ENCODE results near the gene PIF1.
"Not testable (repeated sequence)": the region's sequence is repeated elsewhere in the genome, so short reads cannot be mapped to it uniquely, and the experiment has no call there.

PIF1 gene

DNA sequence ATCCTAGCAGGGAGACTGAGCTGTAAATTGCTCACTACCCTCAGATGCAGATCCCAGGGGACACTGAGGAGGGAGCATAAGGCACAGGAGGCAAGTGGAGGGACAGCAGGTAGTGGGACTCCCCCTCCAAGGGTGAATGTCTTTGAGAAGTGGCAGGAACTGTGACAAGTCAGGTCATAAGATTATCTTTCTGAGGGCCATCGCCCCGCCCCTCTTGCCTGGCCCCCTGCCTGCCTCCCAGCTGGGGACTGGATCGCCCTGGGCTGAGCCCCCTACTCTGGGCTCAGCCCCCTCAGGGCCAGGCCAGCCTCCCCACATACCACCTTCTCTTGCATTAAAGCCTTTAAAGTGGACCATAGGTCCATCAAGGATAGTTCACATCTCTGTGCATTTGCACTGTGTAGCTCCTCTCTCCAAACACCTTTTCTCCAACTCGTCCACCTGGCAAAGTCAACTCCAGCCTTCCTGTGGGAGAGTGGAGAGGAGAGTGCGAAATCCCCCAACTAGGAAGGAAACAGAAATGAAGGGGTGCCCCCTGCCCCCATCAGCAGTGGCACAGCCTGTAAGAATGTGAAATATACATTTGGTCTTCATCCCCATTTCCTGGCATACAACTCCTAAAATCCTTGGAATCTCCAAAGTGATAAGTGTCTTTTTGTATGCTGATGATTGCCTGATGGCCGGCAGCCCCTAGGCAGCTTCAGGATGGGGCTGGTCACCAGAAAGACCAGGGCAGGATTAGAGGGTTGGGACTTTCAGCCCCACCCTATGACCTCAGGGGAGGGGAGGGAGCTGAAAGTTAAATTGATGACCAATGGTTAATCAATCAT, 14.7 kb downstream of the PIF1 start:
- no peak for DNase-seq (ENCODE audit: low read depth in 3 of 3)

DNA sequence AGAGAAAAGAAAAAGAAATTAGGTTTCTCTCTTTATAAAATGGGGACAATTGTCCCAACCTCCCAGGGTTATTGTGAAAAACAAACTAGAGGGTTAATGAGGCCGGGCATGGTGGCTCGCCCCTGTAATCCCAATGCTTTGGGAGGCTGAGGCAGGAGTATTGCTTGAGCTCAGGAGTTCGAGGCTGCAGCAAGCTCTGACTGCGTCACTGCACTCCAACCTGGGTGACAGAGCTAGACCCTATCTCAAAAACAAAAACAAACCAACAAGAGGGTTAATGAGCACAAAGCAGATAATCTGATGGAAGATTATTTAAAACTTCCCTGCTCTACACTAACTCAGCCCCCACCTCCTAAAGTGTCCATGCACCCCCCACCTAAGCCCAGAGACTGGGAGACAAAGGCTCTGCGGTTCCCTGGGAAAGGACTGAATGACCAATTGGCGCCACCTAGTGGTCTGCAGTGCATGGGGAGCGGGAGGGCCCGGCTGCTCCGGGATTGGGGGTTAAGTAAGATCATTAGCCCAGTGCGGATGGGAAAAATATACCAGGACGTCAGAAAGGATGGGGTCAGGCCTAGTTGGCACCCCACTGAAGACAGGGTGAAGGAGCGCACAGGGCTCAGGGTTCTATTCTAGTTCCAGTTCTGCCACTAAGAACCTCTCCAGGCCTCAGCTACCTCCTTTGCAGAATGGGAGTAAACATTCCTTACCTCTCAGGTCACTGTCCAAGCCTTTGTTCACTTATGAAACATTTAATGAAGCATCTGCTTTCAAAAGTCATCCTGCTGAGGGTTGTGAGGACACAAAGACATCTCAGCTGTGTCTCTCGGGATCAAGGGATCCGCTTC, 15.6 kb downstream of the PIF1 start:
- DNase-seq (ENCODE audit: low read depth in 3 of 3) = peak; percentile 50 to 67 (median 52)

DNA sequence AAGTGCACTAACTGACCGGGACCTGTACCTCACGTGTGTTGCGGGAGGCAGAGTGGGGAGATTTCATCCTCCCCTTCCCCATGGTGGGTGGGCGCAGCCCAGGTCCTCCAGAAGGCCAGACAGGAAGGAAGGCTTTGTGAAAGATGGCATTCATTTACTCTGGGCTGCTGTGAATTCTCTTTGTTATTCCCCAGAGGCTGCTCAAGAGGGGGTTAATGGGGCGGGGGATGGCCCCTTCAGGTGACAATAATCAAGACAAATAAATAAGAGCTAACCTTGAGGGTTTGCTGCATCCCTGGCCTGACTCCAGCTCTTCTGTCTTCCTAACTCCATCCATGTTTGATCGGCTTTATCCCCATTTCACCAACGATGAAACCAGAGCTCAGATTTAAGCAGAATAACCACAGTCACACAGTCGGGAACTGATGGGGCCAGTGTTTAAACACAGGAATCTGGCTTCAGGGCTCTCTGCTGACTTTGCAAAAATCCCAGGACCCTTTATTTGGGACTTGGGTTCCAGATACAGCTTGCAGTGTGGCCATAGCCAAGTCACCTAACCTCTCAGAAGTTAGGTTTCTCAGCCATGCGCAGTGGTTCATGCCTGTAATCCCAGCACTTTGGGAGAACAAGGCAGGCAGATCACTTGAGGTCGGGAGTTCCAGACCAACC, 16.5 kb downstream of the PIF1 start:
- DNase-seq (ENCODE audit: low read depth in 3 of 3) = no peak

DNA sequence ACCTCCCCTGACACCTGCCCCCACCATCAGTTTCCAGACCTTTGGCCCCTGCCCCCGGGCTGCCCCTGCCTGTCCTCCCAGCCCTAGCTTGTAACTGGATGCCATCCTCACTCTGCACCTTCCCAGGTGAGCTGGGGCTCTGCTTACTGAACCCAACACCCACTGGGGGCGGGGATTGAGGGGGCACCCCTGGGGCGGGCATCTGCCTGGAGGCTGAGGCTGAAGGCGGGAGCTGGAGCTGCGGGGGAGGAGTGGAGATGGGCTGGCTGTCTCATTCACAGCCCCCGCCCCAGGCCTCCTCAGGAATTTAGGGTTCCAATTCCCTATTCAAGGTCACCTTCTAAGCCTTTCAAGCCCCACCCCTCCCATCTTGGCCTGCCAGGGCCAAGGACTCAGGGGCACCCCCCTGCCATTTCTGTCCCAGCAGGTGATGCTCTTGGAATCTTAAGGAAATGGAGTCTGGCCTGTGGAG, 17.7 kb downstream of the PIF1 start:
- DNase-seq (ENCODE audit: low read depth in 3 of 3) = no peak

DNA sequence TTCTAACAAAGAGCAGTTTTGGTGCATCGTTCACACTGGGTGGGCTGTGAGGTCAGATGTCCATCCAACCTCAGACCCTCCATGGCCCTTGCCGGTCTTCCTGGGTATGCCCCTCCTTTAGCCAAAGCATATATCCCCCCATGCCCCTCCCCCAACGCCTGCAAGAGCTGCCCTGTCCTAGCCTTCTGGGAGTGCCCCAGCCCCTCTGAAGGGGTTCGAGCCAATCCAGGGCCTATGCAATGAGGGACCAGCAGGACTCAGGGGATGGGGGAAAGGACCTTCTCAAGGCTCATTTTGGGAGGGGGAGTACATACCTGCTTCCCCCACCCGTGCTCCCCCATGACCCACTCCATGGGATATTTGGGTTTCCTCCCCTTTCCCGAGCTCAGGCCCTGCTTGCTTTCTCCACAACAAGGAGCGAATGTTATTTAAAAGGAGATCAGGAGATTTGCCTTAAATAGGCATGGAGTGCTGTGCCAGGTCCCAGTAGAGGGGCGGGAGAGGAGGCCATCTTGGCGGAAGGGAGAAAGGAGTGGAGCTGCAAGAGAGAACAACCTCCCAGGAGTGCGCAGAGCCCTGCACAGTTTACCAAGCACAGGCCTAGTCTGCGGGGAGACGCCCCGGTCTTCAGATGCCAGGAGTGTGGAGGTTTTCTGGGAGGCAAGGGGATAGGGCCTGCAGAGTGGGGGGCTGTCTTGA, 18.2 kb downstream of the PIF1 start:
- no peak for DNase-seq (ENCODE audit: low read depth in 3 of 3)

DNA sequence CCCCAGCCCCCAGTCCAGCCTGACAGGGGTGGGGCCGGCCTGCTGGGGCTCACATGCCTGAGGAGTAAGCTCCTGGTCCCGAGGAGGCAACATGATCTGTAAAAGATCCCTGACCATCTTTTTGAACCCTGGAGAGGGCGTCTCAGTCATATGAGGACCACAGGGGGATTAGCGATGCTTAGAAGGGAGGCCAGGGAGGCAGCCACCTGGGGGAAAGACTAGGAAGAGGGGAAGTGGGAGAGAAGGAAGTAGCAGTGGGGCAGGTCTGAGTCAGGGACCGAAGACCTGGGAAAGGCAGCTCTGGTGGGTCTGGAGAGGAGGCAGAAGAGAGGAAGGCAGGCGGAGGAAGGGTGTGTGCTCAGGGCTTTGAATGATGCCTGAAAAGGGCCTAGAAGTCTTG, 18.9 kb downstream of the PIF1 start:
- DNase-seq (ENCODE audit: low read depth in 3 of 3) = no peak

DNA sequence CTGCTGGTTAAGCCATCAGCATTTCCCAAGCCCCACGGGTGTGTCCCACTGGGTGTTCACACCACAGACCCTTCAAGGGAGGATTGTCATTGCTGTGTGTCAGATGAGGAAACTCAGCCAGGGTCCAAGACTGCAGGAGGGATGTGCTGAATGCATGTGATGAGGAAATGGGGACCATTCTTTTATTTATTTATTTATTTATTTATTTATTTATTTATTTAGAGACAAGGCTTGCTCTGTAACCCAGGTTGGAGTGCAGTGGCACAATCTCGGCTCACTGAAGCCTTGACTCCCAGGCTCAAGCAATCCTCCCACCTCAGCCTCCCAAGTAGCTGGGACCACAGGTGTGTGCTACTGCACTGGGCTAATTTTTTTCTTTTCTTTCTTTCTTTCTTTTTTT, 20.8 kb downstream of the PIF1 start:
- no peak for DNase-seq (ENCODE audit: low read depth in 3 of 3)

DNA sequence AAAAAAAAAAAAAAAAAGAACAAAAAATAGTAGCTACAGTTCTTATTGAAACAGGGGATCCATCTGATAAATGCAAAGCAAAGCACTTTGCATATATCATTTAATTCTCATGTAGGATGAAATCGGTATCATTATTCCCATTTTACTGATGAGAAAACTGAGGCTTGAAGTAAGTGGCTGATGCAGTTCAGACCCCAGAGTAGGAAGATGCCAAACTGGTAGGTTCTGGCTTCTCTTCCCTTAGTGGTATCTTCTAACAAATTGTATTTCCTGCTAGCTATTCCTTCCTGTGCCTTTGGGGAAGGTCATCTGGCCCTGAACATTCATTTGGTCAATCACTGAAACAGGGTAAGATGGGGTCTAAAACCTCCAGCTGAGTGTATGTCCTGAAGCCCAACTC, 21.9 kb downstream of the PIF1 start:
- no peak for DNase-seq (ENCODE audit: low read depth in 3 of 3)

DNA sequence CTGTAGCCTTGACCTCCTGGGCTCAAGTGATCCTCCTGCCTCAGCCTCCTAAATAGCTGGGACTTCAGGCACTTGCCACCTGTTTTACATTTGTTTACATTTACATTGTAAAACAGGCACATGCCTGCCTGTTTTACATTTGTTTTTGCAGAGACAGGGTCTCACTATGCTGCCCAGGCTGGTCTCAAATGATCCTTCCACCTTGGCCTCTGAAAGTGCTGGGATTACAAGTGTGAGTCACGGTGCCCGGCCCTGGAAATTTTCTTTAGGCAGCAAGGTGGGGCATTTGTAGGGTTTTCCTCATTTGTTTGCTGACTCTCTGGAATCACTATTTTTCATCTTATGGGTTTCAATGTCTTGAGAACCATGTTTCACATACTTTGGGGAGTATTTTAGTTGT, 25.0 kb downstream of the PIF1 start:
- no peak for DNase-seq (ENCODE audit: low read depth in 3 of 3)

DNA sequence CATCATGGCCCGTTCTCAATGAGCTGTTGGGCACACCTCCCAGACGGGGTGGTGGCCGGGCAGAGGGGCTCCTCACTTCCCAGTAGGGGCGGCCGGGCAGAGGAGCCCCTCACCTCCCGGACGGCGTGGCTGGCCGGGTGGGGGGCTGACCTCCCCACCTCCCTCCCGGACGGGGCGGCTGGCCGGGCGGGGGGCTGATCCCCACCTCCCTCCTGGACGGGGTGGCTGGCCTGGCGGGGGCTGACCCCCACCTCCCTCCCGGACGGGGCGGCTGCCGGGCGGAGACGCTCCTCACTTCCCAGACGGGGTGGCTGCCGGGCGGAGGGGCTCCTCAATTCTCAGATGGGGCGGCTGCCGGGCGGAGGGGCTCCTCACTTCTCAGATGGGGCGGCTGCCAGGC, 26.5 kb downstream of the PIF1 start:
- DNase-seq (ENCODE audit: low read depth in 3 of 3) = not testable (repeated sequence)

DNA sequence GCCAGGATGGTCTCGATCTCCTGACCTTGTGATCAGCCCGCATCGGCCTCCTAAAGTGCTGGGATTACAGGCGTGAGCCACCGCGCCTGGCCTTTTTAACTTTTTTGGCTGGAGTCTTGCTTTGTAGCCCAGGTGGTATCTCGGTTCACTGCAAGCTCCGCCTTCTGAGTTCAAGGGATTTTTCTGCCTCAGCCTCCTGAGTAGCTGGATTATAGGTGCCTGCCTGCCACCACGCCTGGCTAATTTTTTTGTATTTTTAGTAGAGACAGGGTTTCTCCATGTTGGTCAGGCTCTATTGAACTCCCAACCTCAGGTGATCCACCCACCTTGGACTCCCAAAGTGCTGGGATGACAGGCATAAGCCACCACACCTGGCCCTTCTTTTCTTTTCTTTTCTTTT, 29.5 kb downstream of the PIF1 start:
- DNase-seq (ENCODE audit: low read depth in 3 of 3) = not testable (repeated sequence)

DNA sequence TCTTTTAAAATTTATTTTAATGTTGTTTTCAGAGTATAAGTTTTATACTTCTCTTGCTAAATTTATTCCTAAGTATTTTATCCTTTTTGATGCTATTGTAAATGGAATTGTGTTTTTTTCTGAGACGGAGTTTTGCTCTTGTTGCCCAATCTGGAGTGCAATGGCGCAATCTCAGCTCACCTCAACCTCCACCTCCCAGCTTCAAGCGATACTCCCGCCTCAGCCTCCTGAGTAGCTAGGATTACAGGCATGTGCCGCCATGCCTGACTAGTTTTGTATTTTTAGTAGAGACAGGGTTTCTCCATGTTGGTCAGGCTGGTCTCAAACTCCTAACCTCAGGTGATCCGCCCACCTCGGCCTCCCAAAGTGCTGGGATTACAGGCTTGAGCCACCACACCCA, 30.1 kb downstream of the PIF1 start:
- not testable (repeated sequence) for DNase-seq (ENCODE audit: low read depth in 3 of 3)

DNA sequence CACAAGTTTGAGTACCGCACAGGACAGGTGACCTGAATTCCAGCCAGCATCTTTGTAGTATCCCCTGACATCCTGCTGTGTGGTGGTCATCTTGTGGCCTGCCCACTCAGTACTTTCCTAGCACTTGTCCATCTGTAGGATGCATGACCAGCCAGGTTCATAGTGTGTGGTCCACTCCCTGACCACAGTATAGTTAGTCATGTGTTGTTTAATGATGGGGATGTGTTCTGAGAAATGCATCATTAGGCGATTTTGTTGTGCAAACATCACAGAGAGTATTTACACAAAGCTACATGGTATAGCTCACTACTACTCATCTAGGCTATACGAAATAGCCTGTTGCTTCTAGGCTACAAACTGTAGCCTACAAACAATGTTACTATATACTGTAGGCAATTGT, 33.2 kb downstream of the PIF1 start:
- DNase-seq (ENCODE audit: low read depth in 3 of 3) = no peak

DNA sequence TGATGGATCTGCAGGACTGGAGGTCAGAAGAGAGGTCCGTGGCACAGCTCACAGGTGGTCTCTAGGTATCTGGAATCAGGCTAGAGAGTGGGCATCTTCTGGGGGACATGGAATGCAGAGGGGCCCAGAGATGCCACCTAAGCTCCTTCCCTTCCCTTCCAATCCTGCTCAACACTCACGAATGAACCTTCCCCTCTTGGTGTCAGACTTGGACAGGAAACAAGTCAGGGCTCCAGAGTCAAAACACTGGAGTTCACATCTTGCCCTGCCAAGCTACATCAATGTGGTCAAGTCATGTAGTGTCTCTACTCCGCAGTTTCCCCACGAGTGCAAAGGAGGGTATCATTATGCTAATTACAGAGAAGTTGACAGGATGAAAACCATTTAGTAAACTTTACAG, 34.0 kb downstream of the PIF1 start:
- DNase-seq (ENCODE audit: low read depth in 3 of 3) = no peak

DNA sequence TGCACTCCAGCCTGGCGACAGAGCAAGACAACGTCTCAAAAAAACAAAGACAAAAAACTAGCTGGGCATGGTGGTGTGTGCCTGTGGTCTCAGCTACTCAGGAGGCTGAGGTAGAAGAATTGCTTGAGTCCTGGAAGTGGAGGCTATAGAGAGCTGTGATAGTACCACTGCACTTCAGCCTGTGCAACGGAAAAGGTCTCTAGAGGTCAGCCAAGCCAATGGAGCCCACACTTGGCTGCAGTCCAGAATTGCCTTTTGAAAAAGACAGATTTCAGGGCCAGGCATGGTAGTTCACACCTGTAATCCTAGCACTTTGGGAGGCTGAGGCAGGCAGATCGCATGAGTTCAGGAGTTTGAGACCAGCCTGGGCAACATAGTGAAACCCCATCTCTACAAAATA, 41.7 kb downstream of the PIF1 start:
- no peak for DNase-seq (ENCODE audit: low read depth in 3 of 3)

DNA sequence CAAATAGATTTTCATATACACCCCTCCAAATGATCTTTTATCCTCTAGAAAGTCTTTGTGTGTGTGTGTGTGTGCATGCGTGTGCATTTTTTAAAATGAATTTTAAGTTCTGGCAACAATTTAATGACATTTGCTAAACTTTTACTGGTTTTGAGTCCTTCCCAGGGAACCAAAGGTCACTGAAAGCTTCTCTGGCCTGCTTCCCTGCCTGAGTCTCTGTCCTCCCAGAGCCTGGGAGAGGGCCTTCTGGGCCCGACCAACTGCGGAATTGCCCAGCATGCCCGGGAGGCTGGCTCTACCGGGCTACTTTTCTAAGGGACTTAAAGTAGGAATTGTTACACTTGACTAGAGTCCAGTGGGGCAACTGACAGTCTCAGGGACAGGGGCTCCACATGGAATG, 42.7 kb downstream of the PIF1 start:
- DNase-seq (ENCODE audit: low read depth in 3 of 3) = no peak

DNA sequence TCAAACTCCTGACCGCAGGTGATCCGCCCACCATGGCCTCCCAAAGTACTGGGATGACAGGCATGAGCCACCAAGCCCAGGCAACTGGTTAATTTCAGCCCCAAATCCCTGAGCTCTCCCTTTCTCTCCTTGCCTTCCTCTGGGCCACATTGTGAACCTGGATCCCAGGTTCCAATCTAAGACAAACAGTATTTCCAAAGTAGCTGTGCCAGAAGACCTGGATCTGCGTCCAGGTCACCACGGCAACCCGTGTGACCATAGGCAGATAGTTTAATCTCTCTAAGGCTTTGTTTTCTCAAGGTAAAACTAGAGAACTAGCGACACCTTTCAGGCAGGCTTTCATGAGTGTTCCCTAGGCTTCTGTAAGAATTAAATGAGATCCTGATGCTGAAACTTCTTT, 44.1 kb downstream of the PIF1 start:
- no peak for DNase-seq (ENCODE audit: low read depth in 3 of 3)

DNA sequence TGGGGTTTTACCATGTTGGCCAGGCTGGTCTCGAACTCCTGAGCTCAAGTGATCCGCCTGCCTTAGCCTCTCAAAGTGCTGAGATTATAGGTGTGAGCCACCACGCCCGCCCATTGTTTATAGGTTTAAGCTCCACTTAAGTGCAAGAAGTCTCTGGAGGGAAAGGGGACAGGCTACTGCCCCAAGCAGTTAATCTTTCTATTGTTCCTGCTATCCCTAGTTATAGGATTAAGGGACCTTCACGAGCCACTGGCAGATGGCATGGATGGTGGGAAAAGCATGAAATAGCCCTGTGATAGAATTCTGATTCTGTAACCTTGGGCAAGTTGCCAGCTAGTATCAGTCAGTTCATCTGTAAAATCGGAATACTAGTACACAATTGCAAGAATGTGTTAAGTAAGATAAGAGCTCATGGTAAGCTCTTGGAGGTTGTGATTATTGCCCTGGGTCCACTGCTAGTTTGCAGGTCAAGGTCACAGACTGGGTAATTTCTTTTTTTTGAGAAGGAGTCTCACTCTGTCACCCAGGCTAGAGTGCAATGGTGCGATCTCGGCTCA, 44.8 kb downstream of the PIF1 start:
- DNase-seq (ENCODE audit: low read depth in 3 of 3) = no peak

DNA sequence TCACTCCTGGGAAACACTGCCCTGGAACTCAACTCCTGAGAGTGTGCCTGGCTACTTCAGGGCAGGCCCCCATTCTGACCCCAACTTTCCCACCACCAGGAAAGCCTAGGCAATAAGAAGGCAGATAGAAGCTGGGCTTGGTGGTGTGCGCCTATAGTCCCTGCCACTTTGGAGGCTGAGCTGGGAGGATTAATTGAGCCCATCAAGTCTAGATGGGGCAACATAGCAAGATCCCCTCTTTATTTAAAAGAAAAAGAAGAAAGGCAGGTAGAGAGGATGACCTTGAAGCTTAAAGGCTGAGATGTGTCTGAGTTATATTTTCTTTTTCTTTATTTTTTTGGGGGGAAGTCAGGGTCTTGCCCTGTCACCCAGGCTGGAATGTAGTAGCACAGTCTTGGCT, 45.8 kb downstream of the PIF1 start:
- no peak for DNase-seq (ENCODE audit: low read depth in 3 of 3)

DNA sequence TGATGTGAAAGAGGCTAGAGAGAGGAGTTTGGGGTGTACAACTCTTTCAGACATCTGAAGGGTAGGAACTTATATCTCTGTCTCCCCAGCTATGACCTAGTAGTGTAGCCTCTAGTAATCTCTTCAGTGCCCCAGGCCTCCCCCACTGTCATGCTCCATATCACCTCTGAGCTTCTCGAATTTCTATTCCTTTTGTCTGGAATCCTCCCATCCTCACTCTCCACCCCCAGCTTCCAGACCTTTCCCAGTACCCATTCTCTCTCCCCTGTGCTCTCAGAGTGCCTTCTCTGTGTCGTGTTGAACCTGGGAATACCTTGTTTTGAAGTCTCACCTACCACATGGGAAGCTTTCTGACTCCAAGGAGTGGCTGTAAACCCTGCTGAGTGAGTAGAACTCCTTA, 46.4 kb downstream of the PIF1 start:
- DNase-seq (ENCODE audit: low read depth in 3 of 3) = no peak

DNA sequence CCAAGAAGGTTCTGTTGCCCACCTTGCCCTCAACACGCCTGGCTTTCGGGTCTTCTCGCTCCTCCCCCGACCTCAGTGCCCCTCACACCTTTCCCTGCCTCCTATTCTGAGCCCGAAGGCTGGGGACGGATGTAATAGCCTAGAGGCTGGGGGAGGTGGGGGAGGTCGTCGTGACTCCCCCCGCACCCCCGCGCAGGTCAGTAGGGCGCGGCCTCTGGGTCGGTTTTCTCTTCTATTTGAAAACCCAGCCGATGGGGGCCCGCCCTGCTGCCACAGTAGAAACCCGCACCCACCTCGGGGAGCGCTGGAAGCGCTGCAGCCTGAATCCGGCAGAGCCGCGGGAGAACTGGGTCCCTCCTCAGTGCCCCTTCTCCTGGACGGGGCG, 49.1 kb downstream of the PIF1 start:
- no peak for DNase-seq (ENCODE audit: low read depth in 3 of 3)

All from stimulated activated CD4-positive, alpha-beta T cell treated with anti-CD3 and anti-CD28 coated beads, TNF-alpha, amount 100 ng/mL, for 24 hours (primary cell).